22Rv1 (cell line): ENCODE data around the gene STEAP2.

Experiments used
- CTCF ChIP-seq: fragments of 450-650 bp; IDR thresholded peaks from 2 replicates; pipeline ENCODE4 v1.5.1; 2017; ENCODE audit warnings: mild to moderate bottlenecking
- ZFX ChIP-seq: fragments of 450-650 bp; IDR thresholded peaks from 2 replicates; pipeline ENCODE4 v1.6.1; 2017; ENCODE audit warnings: antibody characterized with exemption, borderline replicate concordance

DNA sequence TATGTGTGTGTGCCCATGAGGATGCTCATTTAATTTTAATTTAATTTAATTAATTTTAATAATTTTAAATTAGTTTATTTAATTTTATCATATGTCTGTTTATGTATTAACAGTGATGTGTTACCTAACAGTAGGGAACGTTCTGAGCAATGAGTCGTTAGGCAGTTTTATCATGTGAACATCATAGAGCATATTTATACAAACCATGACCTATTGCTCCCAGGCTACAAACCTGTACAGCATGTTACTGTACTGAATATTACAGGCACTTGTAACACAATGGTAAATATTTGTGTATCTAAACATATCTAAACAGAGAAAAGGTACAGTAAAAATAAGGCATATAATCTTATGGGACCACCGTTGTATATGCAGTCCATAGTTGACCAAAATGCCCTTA is 19.8 kb downstream of the STEAP2 start:
- TF ChIP-seq ZFX (no peak), CTCF (no peak)
